Measurements from ENCODE around the gene VANGL1. TPM values are rescaled to one million over a fixed set of nuclear protein-coding genes. Genes with fewer than 3 reads are reported as not detected.

The VANGL1 gene
- total RNA-seq, 1 experiment from 2014 or later, result 13.6 TPM

DNA sequence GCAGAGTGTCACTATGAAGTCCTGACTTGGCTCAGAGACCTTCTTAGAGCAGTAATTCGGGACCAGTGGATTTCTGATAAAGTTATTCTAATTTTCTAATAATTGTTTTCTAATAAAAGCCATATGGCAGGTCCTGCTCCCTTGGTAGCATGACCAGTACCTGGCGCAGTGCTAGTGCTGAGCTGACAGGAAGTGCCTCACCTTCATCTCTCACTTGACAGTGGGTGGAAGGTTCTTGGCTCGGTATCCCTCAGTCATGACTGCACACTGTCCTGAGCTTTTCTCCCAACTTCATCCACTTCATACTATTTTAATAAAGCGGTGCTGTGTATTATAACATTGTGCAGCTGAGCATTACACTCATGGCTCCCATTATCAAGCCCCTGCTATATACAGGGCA lies 14.1 kb downstream of the VANGL1 start:
- no peak for DNase-seq
- H3K27ac ChIP-seq (ENCODE audit: insufficient read length, low read depth, low read length), result no peak overlapping the region
- H2BK15ac ChIP-seq (ENCODE audit: low read depth, low read length), result no peak overlapping the region
- no peaks in the 10 kb centered on the region for H4K20me1 ChIP-seq (ENCODE audit: control insufficient read depth, insufficient read depth, insufficient read length)
- H3K27me3 ChIP-seq (ENCODE audit: insufficient read depth, low read length), result no peaks in the 10 kb centered on the region
- H3K23me2 ChIP-seq (ENCODE audit: insufficient read length, low read depth, low read length, poor library complexity, severe bottlenecking), result no peaks in the 10 kb centered on the region
- 0 out of 2 replicates have a peak, but pooled peaks cover 4% of the 10 kb centered on the region for H3K79me2 ChIP-seq (ENCODE audit: insufficient read depth, low read length)
- TF ChIP-seq, protein P1, sequence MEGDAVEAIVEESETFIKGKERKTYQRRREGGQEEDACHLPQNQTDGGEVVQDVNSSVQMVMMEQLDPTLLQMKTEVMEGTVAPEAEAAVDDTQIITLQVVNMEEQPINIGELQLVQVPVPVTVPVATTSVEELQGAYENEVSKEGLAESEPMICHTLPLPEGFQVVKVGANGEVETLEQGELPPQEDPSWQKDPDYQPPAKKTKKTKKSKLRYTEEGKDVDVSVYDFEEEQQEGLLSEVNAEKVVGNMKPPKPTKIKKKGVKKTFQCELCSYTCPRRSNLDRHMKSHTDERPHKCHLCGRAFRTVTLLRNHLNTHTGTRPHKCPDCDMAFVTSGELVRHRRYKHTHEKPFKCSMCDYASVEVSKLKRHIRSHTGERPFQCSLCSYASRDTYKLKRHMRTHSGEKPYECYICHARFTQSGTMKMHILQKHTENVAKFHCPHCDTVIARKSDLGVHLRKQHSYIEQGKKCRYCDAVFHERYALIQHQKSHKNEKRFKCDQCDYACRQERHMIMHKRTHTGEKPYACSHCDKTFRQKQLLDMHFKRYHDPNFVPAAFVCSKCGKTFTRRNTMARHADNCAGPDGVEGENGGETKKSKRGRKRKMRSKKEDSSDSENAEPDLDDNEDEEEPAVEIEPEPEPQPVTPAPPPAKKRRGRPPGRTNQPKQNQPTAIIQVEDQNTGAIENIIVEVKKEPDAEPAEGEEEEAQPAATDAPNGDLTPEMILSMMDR (conservative IDR thresholded peaks at IDR 0.05), result no peak
- Mint-ChIP-seq H3K36me3 (ENCODE audit: insufficient read depth in 1 of 3, low read depth in 3 of 3) (peaks cover 8 to 41% (median 27%) of the 10 kb centered on the region in 3 experiments), H3K27me3 (ENCODE audit: low read depth) (no peaks in the 10 kb centered on the region), H3K4me1 (peaks cover 36 to 55% of the 10 kb centered on the region in 2 experiments), H3K9me3 (no peaks in the 10 kb centered on the region), H3K27ac (no peak overlapping the region), H3K4me3 (no peak overlapping the region)
- peaks cover 14% of the 10 kb centered on the region; the same call in 1 of the 2 replicates for H3K4me1 ChIP-seq (ENCODE audit: insufficient read depth, low read length)
- no peak overlapping the region for H2BK5ac ChIP-seq (ENCODE audit: insufficient read length, low read length)
- no peak overlapping the region for H4K91ac ChIP-seq (ENCODE audit: insufficient read length, low read depth, low read length)
- H3K79me1 ChIP-seq (ENCODE audit: insufficient read depth, low read depth, low read length, poor library complexity, severe bottlenecking), result no peaks in the 10 kb centered on the region
- no peak overlapping the region for H2BK120ac ChIP-seq (ENCODE audit: low read depth, low read length, poor library complexity, severe bottlenecking)
- H3K9ac ChIP-seq (ENCODE audit: extremely low read depth, insufficient read length, low read length), result no peak overlapping the region
- no peak overlapping the region for H2AK5ac ChIP-seq (ENCODE audit: insufficient read length, low read length)
- H3K9me3 ChIP-seq (ENCODE audit: control insufficient read depth, low read depth, low read length), result no peaks in the 10 kb centered on the region
- no peak overlapping the region for H2BK12ac ChIP-seq (ENCODE audit: insufficient read length, low read depth, low read length)
- no peak overlapping the region for H2BK20ac ChIP-seq (ENCODE audit: low read depth, low read length, poor library complexity, severe bottlenecking)
- no peak overlapping the region for H3T11ph ChIP-seq (ENCODE audit: low read length)
- H3K4ac ChIP-seq (ENCODE audit: low read depth, low read length), result no peak overlapping the region
- no peak overlapping the region for H3K18ac ChIP-seq (ENCODE audit: insufficient read length, low read depth, low read length)
- WGBS (ENCODE audit: extremely low coverage, insufficient read length, low lambda C conversion rate), result no CpG with 5 or more reads among the region's 4 CpGs
- no peak overlapping the region for H3K4me2 ChIP-seq (ENCODE audit: insufficient read depth, insufficient read length, low read length)
- no peak overlapping the region for H2AFZ ChIP-seq (ENCODE audit: low read length)
- no peak overlapping the region for H3K23ac ChIP-seq (ENCODE audit: insufficient read length, low read depth, low read length)
- H3K56ac ChIP-seq (ENCODE audit: insufficient read length, low read depth, low read length), result no peak overlapping the region
- no peak overlapping the region for H3K14ac ChIP-seq (ENCODE audit: insufficient read depth, low read length)
- no peak overlapping the region for H4K8ac ChIP-seq (replicated peaks; ENCODE audit: insufficient read length, low read depth, low read length)
- no peak overlapping the region for H4K5ac ChIP-seq (ENCODE audit: insufficient read length, low read depth, low read length)

Data from H9 (cell line).